ENCODE data around the gene ABCA8.

DNA sequence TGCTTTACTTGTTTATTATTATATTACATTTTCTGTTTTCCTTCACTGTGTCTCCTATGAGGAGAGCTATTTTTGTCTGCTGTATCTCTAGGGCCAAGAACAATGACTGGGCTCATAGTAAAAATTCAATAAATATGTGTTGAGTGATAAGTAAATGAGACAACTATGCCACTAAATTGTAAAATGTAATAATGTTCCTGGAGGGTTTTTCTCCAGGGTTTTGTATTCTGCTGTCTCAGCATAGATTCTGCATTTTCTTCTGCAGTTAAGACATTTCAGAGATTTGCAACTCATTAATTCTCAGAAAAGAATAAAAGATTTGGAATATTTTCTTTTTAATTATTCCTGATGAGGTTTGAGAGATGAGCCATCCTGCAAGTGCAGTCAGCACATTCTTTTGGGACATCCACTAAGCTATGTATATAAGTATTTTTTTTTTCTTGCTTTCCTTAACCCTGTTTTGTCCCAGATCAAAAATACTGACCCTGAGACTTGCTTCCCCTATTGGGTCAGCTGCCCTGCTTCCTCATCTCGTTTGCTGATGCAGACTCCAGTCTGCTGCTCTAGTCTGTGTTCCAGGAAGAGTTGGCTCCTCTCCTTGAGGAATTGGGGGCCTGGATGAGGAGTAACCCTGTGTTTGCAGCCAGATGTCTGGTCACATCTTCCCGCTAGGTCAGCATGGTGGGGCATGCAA is 122.9 kb downstream of the ABCA8 start:
- TF ChIP-seq ZNF274 (IDR thresholded peaks at IDR 0.05; ENCODE audit: low read depth, low read length) (no peak), YY1 (IDR thresholded peaks at IDR 0.05; ENCODE audit: insufficient read depth, insufficient read length) (no peak)
